ENCODE results near the gene PLEKHH3.
A peak's percentile ranks its signal among the peaks of the same experiment; 100 is the strongest.

PLEKHH3 gene

DNA sequence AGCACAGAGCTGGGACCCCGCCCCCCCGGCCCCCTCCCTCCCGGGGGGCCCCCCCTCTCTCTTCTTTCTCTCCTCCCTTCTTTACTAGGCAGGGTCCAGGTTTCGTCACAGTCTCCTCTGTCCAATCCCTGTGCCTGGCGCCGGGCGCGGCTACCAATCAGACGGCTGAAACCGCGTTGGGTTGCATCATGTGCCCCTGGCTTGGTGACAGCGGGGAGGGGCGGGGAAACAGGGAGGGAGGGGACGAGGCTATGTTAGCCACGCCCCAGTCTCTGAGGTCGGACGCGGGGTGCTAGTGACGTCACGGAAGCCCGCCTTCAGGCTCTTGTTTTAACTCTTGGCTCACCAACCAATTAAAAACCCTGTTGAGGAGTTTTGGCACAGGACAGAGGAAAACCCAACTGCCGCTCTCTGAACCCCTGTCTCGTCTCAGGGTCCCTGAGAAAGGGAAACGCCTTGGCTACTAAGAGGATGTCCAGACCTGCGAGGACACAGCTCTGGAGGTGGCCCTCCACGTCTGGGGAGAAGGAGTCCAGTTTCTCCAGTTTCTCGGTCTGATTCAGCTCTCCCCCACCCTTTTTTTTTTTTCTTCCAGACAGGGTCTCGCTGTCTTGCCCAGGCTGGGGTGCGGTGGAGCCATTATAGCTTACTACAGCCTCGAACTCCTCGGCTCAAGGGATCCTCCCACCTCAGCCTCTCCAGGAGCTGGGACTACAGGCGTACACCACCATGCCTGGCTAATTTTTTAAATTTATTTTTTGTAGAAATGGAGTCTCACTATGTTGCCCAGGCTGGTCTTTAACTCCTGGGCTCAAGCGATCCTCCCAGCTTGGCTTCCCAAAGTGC, 441 bp upstream of the PLEKHH3 start:
- Histone ChIP-seq H3K4me3 (ENCODE audit: low read depth, low read length) (peak overlapping the region; percentile 96), H3K36me3 (ENCODE audit: control insufficient read depth, insufficient read depth, low read length) (no peaks in the 10 kb centered on the region), H3K27ac (ENCODE audit: low read depth, low read length) (peak overlapping the region; percentile 82; the same call in 1 of the 2 replicates), H3K9ac (ENCODE audit: low read length) (peak overlapping the region; percentile 97), H3K27me3 (ENCODE audit: control insufficient read depth, insufficient read depth, low read length) (peaks cover 48% of the 10 kb centered on the region), H3K4me1 (ENCODE audit: control insufficient read depth, insufficient read depth, low read length) (peaks cover 59% of the 10 kb centered on the region), H3K9me3 (ENCODE audit: control insufficient read depth, insufficient read depth, low read depth, low read length) (no peaks in the 10 kb centered on the region)

DNA sequence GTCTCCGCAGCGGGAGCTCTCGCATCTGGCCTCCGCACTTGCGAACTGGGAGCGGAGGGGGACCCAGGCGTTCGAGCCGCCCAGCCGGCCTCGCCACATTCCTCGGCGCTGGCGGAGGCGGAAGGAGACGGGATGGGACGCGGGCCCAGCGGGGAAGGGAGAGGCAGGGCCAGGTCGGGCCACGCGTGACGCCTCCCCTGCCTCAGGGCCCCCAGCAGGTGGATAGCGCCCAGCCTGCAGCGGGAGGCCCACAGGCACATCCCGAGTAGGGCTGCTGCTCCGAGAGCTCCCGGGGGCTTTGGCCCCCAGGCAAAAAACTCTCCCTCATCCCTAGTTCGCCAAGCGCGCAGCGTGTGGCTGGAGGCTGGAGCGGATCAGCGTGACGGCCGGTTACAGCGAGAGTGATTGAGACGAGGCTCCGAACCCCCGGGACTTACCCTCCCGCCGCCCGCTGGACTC, 800 bp downstream of the PLEKHH3 start:
- Histone ChIP-seq H3K9ac (ENCODE audit: low read length) (peak overlapping the region; percentile 81), H3K4me3 (ENCODE audit: low read depth, low read length) (peak overlapping the region; percentile 96), H3K27me3 (ENCODE audit: control insufficient read depth, insufficient read depth, low read length) (peaks cover 58% of the 10 kb centered on the region), H3K9me3 (ENCODE audit: control insufficient read depth, insufficient read depth, low read depth, low read length) (no peaks in the 10 kb centered on the region), H3K27ac (ENCODE audit: low read depth, low read length) (no peak overlapping the region; the same call in 1 of the 2 replicates), H3K36me3 (ENCODE audit: control insufficient read depth, insufficient read depth, low read length) (no peaks in the 10 kb centered on the region), H3K4me1 (ENCODE audit: control insufficient read depth, insufficient read depth, low read length) (peaks cover 65% of the 10 kb centered on the region)

DNA sequence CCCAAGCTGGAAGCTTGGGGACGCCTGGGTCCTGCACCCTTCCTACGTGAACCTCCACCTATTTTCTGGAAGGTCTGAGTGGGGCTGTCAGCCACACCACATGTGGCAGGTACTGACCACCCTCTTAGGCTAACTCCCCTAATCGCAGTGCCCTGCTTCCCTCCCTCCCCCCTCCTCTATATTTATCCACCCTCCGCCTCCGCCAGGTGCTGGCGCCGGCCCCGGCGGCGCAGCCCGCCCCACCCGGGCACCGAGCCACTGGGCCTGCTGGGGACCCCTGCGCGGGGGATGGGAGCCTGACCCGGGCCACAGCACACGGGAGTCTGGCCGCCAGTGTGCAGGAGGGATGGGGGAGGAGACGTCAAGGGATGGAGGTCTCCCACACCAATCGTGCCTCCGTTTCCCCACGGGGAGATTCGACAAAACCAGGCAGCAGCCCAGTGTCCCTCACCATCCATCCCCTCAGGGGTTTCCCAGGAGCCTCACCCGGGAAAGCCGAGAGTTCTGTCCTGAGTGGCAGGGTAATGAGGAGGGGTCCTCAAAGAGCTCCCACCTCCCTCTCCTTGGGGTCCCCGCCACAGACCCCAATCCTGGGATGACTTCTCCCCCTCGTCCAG, 1.3 kb downstream of the PLEKHH3 start:
- Histone ChIP-seq H3K9me3 (ENCODE audit: control insufficient read depth, insufficient read depth, low read depth, low read length) (no peaks in the 10 kb centered on the region), H3K4me3 (ENCODE audit: low read depth, low read length) (peak overlapping the region; percentile 96), H3K4me1 (ENCODE audit: control insufficient read depth, insufficient read depth, low read length) (peaks cover 66% of the 10 kb centered on the region), H3K27me3 (ENCODE audit: control insufficient read depth, insufficient read depth, low read length) (peaks cover 59% of the 10 kb centered on the region), H3K9ac (ENCODE audit: low read length) (peak overlapping the region; percentile 81), H3K36me3 (ENCODE audit: control insufficient read depth, insufficient read depth, low read length) (no peaks in the 10 kb centered on the region), H3K27ac (ENCODE audit: low read depth, low read length) (no peak overlapping the region)

DNA sequence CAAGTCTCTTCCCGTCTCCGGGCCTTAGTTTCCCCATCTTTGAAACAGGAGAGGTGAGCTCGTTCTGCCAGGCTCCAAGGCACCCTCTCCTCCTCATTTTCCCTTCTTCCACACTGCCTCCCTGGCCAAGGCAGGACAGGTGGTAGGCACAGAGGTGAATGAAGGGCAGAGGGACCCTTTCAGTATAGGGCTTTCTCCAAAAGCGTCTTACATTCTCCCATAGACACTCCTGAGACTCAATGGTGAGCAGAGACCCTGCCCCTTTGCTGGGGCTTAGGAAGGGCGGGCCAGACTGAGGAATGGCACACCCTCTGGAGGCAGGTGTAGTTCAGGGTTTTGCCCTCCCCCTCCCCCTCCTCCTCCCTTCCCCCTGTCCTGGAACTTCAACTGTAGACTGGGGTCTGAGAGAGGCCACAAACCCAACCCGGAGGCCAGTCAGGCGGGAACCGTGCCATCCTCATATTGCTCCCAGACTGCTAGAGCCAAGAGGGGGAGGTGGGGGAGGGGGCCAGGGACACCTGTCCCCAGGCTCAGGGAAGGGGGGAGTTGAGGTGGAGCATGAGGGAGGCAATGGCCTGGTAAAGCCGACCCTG, 1.9 kb downstream of the PLEKHH3 start:
- Histone ChIP-seq H3K4me3 (ENCODE audit: low read depth, low read length) (peak overlapping the region; percentile 96), H3K9ac (ENCODE audit: low read length) (peak overlapping the region; percentile 27), H3K27ac (ENCODE audit: low read depth, low read length) (no peak overlapping the region), H3K4me1 (ENCODE audit: control insufficient read depth, insufficient read depth, low read length) (peaks cover 64% of the 10 kb centered on the region), H3K9me3 (ENCODE audit: control insufficient read depth, insufficient read depth, low read depth, low read length) (no peaks in the 10 kb centered on the region), H3K27me3 (ENCODE audit: control insufficient read depth, insufficient read depth, low read length) (peaks cover 53% of the 10 kb centered on the region), H3K36me3 (ENCODE audit: control insufficient read depth, insufficient read depth, low read length) (no peaks in the 10 kb centered on the region)

DNA sequence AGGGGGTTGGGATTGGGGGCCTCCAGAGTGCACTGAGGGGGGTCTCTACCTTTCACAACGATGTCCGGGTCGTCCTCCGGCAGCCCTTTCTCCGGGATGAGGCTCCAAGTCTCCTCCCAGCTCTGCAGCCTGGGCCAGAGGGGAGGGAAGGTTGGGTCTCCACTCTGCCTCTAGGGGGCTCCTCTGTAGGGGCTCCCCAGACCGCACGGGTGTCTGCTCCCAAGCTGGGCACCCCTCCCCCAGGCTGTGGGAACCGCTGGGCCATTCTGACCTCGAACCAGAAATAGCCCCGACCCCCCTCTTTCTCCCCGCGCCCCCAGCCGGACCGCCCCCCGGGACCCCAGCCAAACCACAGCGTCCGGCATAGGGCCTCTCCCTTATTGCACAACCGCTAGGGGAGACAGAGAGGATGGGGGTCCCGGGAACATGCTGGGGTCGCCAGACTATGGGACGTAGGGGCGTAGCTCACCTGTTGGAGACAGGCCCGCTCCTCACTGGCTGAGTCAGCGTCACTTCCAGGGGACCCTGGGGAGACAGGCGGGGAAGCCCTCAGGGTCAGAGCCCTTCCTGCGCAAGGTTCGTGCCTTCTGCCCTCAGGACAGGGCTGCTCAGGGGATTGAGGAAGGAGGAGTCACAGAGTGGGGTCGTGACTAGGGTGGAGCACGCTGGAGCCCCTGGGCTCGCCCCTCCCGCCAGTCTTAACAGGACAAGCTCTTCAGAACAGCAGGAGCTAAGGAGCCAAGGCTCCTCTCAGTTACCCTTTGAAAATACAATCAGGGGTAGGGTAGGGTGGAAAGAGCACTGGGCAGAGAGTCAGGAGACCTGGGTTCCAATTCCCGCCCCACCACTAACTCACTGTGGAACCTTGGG, 2.7 kb downstream of the PLEKHH3 start:
- Histone ChIP-seq H3K9ac (ENCODE audit: low read length) (peak overlapping the region; percentile 27), H3K9me3 (ENCODE audit: control insufficient read depth, insufficient read depth, low read depth, low read length) (no peaks in the 10 kb centered on the region), H3K27me3 (ENCODE audit: control insufficient read depth, insufficient read depth, low read length) (peaks cover 53% of the 10 kb centered on the region), H3K36me3 (ENCODE audit: control insufficient read depth, insufficient read depth, low read length) (peaks cover 6% of the 10 kb centered on the region), H3K27ac (ENCODE audit: low read depth, low read length) (no peak overlapping the region), H3K4me3 (ENCODE audit: low read depth, low read length) (peak overlapping the region; percentile 96), H3K4me1 (ENCODE audit: control insufficient read depth, insufficient read depth, low read length) (peaks cover 65% of the 10 kb centered on the region)

DNA sequence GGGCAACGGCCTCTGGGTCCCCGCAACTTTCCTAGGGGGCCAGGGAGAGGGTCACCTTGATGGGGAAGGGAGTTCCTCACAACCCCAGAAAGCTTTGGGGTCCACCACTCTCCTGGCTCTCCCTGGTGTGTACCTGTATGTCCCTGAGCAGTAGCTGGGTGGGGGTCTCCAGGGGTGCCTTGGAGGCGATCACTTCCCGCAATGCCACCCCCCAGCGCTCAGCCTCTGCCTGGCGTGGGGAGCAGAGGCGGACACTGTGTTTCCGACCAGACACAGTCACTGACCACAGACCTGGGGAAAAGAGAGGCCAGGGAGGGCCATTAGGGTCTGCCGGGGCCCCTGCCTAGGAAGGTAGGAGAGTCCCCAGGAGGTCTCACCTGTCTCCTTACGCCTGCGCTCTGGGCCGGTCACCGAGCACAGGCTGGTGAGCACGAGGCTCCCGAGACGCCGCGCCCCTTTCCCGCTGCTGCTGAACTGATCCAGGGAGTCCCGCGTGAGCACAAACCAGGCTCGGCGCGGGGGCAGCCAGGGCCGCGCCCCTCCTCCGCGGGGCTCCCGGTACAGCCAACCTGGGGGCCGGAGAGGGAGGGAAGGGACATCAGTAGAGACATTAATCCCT, 3.4 kb downstream of the PLEKHH3 start:
- Histone ChIP-seq H3K9me3 (ENCODE audit: control insufficient read depth, insufficient read depth, low read depth, low read length) (no peaks in the 10 kb centered on the region), H3K27ac (ENCODE audit: low read depth, low read length) (no peak overlapping the region), H3K36me3 (ENCODE audit: control insufficient read depth, insufficient read depth, low read length) (peaks cover 8% of the 10 kb centered on the region), H3K4me3 (ENCODE audit: low read depth, low read length) (peak overlapping the region; percentile 96), H3K27me3 (ENCODE audit: control insufficient read depth, insufficient read depth, low read length) (peaks cover 53% of the 10 kb centered on the region), H3K4me1 (ENCODE audit: control insufficient read depth, insufficient read depth, low read length) (peaks cover 63% of the 10 kb centered on the region), H3K9ac (ENCODE audit: low read length) (no peak overlapping the region)

DNA sequence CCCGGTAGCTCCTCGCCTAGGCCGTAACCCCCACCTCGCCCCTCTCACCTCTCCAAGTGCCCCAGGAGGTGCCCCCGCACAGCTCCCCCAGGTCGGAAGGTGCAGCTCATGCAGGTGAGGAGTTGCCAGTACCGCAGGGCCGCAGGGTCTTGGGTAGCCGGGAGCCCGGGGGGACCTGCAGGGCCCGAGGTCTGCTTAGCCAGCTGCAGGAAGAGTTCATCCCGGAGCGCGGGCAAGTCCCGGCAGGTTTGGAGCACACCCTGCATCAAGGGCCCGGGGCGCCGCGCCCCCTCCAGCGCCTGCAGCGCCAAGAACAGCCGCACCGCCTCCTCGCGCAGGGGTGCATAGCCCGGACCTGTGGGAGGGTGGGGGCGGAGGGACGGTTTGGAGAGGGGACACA, 4.8 kb downstream of the PLEKHH3 start:
- Histone ChIP-seq H3K27ac (ENCODE audit: low read depth, low read length) (no peak overlapping the region; the same call in 1 of the 2 replicates), H3K9ac (ENCODE audit: low read length) (peak overlapping the region; percentile 55), H3K9me3 (ENCODE audit: control insufficient read depth, insufficient read depth, low read depth, low read length) (no peaks in the 10 kb centered on the region), H3K36me3 (ENCODE audit: control insufficient read depth, insufficient read depth, low read length) (peaks cover 21% of the 10 kb centered on the region), H3K4me1 (ENCODE audit: control insufficient read depth, insufficient read depth, low read length) (peaks cover 68% of the 10 kb centered on the region), H3K27me3 (ENCODE audit: control insufficient read depth, insufficient read depth, low read length) (peaks cover 53% of the 10 kb centered on the region), H3K4me3 (ENCODE audit: low read depth, low read length) (peak overlapping the region; percentile 68)

DNA sequence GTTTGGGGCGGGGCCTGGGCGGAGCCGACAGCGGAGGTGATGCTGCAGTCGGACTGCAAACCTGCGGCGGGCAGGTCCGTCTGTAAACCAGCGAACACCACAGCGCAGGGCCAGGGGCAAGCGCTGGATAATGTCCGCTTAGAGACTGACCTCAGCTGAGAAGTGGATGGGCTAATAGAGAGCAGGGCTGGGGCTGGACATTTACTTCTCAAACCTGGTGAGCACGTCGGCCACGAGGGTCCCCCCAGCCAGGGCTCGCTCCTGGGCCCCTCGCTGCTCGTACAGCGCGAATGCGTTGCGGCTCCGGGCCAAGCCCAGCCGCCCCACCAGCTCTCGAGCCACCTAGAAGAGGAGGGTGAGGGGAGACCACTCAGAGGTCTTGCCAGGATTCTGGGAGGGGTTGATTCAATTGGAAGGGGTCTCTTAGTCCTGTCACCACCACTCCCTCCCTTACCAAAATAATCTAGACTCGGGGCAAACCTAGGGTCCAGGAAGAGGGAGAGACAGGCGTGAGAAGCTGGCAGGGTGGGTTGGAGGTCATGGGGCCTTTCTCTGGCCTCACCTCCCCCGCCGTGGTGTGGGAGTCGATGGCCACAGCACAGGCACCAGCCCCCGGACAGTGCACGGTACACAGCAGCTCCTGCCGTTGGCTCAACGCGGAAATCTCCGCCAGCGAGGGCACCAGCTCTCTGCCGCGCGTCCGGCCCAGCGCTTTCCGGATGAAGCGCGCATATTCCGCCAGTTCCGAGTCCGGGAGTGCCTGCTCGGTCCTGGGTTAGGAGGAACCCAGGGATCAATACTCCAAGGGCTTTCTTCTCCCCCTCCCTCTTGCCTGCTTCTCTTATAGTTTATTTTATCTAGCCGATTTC, 5.8 kb downstream of the PLEKHH3 start:
- Histone ChIP-seq H3K27ac (ENCODE audit: low read depth, low read length) (no peak overlapping the region), H3K4me3 (ENCODE audit: low read depth, low read length) (peak overlapping the region; percentile 68), H3K9ac (ENCODE audit: low read length) (peak overlapping the region; percentile 8), H3K27me3 (ENCODE audit: control insufficient read depth, insufficient read depth, low read length) (peaks cover 49% of the 10 kb centered on the region), H3K4me1 (ENCODE audit: control insufficient read depth, insufficient read depth, low read length) (peaks cover 69% of the 10 kb centered on the region), H3K36me3 (ENCODE audit: control insufficient read depth, insufficient read depth, low read length) (peaks cover 31% of the 10 kb centered on the region), H3K9me3 (ENCODE audit: control insufficient read depth, insufficient read depth, low read depth, low read length) (no peaks in the 10 kb centered on the region)

DNA sequence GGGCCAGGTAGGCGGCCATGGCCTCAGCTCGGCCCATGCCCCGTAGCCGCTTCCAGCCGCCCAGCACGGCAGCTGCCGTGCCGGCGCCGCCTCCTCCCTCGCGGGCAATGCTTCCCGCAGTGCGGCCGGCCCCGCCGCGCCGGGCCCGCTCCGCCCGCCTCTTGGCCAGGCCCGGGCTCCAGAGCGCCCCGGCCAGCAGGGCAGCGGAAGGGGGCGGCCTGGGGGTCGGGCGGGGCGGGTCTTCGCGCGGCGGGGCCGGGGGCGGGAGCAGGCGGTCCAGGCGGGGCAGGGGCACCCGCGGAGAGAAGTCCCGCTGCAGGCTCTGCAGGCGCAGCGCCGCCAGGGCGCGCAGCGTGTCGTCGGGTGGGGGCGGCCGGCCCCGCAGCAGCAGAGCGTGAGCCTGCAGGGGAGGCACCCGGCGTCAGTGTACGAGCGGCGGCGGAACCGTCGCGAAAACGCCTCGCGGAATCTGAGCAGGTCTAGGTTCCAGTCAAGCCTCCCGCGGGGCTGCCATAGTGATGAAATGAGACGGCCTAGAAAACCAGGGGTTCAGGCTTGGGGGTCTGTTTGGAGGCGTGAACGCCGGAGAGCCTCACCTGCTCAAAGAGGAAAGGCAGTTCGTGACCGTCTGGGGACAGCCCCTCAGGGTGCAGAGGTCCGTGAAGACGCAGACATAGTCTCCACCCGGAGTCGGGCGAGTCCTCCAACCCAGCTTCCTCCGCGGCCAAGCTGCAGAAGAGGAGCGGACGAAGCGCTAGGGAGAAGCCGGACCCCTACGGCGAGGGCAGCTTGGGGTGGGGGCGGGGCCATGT, 6.6 kb downstream of the PLEKHH3 start:
- H3K27ac ChIP-seq (ENCODE audit: low read depth, low read length), result peak overlapping the region; percentile 31; the same call in 1 of the 2 replicates
- H3K27me3 ChIP-seq (ENCODE audit: control insufficient read depth, insufficient read depth, low read length), result peaks cover 41% of the 10 kb centered on the region
- peak overlapping the region; percentile 61 for H3K9ac ChIP-seq (ENCODE audit: low read length)
- H3K36me3 ChIP-seq (ENCODE audit: control insufficient read depth, insufficient read depth, low read length), result peaks cover 40% of the 10 kb centered on the region
- H3K4me1 ChIP-seq (ENCODE audit: control insufficient read depth, insufficient read depth, low read length), result peaks cover 64% of the 10 kb centered on the region
- H3K9me3 ChIP-seq (ENCODE audit: control insufficient read depth, insufficient read depth, low read depth, low read length), result no peaks in the 10 kb centered on the region
- H3K4me3 ChIP-seq (ENCODE audit: low read depth, low read length), result peak overlapping the region; percentile 68

Measured in HUES6 (cell line).